ENCODE results near the gene ZNF69.
"Not testable (repeated sequence)": the region's sequence is repeated elsewhere in the genome, so short reads cannot be mapped to it uniquely, and the experiment has no call there.

ZNF69 gene

DNA sequence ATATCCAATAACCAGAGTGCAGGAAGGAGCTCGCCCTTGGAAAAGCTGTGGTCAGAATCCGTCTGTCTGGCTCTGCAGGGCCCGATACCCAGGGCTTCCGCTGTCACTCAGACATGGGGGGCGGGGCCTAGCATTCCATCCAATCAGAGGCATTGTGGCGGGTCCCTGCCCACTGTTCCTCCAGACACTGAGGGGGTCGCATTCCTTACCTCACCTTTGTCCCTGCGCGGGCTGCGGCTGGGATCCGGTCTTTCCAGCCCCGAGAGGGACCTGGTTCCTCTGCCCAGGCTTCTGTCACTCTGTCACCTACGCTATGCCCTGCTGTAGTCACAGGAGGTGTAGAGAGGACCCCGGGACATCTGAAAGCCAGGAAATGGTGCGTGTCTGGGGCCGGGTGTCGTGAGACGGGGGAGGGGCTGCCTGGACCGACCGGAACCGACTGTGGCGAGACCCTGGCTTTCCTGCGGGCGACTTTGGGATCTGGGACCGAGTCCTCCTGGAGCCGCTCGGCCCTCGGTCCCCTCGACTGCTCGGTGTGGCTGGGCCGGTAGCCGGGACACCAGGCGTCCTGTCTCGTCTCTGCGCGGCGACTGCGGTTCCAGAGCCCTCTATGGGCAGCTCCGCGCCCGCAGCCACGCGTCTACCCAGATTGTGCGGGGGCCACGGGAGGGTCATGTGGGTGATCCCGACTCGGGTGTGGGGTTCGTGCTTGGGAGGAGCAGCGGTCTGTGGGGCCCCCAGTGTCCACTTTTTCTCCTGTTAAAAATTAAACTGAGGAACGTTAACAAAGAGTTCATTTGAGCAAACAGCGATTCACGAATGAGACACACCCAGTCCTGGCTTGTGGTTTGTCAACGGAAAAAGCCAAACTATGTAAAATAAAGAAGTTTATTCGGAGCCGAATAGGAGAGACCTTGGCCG, at the start of gene ZNF69:
Gene ZNF69 (plus strand): TSS at position 172 of the 921 bp plus-strand sequence. CDS start 142 bp downstream, at position 314.
- peak; percentile 56 to 81 for DNase-seq

DNA sequence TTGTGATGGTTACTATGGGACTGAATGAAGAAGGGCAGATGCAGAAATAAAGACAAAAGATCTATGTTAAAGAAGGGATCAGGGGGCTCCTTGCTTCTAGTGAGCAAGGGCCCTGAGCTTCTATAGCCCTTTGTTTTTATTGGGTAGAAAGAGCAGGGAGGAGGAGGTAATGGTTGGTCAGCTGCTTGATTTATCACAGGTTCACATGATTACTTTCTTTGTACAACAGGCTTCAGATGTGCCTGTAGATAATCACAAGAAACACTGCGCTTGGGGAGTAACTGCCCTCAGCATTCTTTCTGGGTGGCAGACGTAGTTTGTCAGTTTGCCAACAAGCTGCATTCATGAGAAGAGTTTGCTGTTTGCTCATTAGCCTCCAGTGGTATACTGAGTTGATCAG, 43.9 kb upstream of the ZNF69 start:
- no peak for DNase-seq

DNA sequence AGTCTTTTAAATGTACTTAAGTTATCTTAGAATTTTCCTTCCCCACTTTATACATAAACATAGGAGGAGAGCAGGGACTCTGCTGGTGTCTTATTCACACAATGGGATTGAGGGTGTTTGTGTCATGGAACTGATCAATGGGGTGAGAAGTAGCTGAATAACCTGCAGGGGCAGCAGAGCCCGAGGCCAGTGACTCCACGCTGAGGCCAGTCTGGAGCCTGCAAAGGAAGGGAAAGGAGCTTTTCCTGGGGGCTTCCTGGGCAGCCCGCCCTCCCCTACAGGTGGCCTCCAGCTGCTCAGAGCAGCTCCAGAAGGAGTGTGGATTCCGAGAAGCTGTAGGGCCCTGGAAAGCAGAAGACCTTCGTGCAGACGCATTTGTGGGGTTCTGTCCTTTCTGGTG, 40.0 kb upstream of the ZNF69 start:
- DNase-seq = not testable (repeated sequence)

DNA sequence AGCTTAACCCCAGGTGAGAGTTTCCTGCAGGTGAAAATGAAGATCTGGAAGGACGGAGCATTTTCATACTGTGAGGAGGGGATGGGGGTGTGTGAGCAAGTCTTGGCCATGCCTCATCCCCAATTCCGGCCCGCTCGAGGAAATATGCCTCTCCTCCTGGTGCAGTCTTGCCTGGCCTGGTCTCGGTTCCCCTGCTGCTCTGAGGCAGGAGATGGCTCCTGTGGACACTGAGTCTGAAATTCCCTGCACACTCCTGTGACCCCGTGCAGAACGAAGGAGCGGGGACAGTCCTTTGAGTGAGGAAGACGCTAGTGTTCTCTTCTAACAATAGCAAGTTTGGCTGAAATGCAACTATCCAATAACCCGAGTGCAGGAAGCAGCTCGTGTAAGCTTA, 39.4 kb upstream of the ZNF69 start:
- DNase-seq = no peak

DNA sequence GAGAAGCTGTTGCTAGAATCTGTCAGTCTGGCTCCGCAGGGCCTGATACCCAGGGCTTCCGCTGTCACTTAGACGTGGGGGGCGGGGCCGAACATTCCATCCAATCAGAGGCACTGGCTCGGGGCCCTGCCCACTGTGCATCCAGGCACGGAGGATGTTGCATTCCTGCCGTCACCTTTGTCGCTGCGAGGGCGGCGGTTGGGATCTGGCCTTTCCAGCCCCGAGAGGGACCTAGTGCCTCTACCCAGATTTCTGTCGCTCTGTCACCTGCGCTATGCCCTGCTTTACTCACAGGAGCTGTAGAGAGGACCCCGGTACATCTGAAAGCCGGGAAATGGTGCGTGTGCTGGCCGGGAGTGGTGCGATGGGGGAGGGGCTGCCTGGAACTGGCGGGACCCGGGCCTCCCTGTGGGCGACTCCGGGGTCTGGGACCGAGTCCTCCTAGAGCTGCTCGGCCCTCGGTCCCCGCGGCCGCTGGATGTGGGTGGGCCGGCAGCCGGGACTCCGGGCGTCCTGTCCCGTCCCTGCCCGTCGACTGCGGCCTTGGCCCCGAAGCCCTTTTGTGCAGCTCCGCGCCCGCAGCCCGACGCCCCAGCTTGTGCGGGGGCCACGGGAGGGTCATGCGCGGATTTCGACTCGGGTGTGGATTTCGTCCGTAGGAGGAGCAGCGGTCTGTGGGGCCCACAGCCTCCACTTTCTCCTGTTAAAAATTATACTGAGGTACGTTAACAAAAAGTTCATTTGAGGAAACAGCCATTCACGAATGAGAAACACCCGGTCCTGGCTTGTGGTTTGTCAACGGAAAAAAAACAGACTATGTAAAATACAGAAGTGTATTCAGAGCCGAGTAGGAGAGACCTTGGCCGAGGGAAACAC, 38.8 kb upstream of the ZNF69 start, which contains the start of gene ZNF439:
Gene ZNF439 (plus strand): TSS at position 133 of the 876 bp plus-strand sequence. CDS start 142 bp downstream, at position 275.
- peak; percentile 79 to 88 for DNase-seq

DNA sequence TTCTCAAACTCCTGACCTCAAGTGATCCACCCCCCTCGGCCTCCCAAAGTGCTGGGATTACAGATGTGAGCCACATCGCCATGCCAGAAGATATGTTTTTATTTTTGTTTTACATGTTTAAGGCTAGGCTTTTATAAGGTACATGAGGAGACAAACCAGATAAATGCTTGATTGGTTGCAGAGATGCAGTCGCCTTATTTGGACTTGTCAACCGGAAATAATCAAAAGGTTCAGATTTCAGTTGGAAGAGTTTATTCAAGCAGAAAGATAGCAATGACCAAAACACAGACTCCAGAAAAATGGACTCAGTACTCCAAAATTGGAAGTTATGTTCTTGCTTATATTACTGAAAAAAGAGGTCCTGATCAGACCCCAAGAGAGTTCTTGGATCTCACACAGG, 37.3 kb upstream of the ZNF69 start:
- not testable (repeated sequence) for DNase-seq

DNA sequence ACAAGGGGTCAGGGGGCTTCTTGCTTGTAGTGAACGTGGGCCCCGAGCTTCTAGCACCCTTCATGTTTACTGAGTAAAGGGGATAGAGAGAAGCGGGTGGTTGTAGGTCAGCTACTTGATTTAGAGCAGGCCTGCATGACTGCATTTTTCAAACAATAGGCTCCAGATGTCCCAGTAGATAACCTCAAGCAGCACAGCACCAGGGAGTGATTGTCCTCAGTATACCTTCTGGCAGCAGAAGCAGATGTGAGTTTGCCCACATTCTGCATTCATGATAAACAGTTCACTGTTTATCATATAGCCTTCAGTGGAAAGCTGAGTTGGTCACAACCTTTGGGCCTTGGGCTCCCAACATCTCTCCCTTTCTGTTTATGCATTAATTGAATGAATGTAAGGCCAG, 34.2 kb upstream of the ZNF69 start:
- no peak for DNase-seq

DNA sequence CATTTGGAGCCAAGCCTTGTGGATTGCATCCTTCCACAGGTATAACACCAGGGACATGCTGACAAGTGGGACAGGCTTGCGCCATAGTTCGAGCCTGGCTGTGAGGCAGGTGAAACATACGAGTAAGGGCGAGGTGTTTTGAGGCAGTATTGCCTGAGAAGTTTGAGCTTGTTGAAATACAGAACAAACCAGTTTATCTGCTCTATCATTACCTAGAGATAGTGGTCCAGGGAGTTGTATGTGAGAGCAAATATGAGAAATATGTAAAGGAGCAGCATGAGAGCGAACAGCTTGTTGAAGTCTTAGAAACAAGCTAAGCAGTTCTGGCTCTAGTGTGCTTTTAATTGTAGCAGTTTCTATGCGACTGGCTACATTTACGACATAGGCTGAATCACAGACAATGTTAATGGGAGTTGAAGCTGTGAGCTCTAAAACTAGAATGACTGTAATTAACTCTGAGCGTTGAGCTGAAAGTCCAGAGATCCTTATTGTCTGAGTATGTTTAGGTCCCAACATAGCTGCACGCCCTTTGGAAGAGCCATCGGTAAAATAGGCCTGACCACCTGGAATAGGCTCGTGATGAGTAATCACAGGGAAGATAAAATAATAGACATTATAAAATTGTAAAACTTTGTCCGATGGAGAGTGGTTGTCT, 30.9 kb upstream of the ZNF69 start:
- DNase-seq = no peak

DNA sequence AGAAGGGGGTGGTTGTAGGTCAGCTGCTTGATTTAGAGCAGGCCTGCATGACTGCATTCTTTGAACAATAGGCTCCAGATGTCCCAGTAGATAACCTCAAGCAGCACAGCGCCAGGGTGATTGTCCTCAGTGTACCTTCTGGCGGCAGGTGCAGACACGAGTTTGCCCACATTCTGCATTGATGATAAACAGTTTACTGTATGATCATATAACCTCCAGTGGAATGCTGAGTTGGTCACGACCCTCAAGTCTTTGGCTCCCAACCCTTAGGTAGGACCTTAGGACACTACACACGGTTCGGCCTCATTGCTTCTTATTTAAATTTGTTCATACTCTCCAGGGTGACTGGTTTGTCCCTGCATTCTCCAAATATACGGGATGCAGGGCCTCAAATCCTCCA, 26.9 kb upstream of the ZNF69 start:
- no peak for DNase-seq

DNA sequence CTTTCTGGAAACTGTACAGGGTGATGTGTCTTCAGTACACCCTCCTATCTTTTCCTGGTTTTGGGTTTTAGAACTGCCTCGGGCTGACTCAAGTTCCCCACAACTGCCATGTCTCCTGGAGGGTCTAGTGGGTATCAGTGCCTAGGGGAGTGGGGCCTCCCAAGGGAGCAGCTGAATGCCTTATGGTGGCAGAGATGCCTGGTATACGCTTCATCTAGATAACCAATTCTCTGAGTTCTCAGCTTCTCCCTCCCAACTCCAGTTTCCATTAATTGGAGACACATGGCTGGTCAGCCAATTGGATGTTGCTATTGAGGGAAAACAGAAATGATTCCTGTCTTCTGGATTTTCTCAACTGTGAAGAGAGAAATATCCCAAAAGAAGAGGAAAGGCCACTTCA, 26.3 kb upstream of the ZNF69 start:
- no peak for DNase-seq

DNA sequence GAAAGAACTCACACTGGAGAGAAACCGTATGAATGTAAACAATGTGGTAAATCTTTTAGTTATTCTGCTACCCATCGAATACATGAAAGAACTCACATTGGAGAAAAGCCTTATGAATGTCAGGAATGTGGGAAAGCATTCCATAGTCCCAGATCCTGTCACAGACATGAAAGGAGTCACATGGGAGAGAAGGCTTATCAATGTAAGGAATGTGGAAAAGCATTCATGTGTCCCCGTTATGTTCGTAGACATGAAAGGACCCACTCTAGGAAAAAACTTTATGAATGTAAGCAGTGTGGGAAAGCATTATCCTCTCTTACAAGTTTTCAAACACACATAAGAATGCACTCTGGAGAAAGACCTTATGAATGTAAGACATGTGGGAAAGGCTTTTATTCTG, 19.8 kb upstream of the ZNF69 start:
- not testable (repeated sequence) for DNase-seq

DNA sequence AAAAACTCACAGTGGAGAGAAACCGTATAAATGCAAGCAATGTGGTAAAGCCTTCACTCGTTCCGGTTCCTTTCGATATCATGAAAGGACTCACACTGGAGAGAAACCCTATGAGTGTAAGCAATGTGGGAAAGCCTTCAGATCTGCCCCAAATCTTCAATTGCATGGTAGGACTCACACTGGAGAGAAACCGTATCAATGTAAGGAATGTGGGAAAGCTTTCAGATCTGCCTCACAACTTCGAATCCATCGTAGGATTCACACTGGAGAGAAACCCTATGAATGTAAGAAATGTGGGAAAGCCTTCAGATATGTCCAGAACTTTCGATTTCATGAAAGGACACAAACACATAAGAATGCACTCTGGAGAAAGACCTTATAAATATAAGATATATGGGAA, 19.4 kb upstream of the ZNF69 start:
- no peak for DNase-seq

DNA sequence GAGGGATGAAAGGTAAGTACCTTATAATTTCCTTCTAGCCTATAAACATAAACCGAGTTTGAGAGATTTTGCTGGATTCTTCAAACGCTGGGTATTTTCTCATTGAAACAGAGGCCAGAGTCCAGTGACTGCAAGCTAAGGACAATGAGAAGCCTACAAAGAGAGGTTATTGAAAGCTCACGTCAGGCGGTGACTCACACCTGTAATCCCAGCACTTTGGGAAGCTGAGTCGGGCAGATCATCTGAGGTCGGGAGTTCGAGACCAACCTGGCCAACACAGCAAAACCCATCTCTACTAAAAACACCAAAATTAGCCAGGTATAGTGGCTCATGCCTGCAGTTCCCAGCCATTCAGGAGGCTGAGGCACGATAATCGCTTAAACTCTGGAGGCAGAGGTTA, 15.0 kb upstream of the ZNF69 start:
- DNase-seq = no peak

DNA sequence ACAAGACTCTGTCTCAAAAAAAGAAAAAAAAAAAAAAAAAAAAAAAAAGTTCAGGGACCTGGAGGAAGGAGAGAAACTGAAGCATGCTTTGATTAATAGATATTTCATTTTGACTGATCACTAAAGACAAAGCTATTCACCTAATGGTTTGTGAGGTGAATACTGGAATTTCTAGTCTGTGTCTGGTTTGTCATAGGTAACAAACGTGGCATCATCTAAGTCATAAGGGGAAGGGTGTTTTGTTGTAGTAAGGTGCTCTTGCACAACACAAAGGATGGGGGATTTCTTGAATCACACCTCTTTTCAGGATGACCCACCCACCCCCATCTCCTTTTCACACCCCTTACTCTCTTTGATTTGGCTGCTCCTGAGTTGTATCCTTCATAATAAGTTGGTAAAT, 13.8 kb upstream of the ZNF69 start:
- DNase-seq = no peak

DNA sequence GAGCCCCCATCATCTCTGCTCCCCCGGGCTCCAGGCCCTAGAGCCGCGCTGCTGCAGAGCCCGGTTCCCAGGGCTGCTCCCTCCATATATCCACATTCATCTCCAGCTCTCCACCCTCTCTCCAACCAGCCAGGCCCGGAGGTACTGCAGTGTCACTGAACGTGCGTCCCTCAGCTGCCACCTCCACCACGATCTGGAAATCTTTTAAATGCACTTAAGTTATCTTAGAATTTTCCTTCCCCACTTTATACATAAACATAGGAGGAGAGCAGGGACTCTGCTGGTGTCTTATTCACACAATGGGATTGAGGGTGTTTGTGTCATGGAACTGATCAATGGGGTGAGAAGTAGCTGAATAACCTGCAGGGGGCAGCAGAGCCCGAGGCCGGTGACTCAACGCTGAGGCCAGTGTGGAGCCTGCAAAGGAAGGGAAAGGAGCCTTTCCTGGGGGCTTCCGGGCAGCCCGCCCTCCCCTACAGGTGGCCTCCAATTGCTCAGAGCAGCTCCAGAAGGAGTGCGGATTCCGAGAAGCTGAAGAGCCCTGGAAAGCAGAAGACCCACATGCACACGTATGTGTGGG, 7.8 kb upstream of the ZNF69 start:
- not testable (repeated sequence) for DNase-seq

DNA sequence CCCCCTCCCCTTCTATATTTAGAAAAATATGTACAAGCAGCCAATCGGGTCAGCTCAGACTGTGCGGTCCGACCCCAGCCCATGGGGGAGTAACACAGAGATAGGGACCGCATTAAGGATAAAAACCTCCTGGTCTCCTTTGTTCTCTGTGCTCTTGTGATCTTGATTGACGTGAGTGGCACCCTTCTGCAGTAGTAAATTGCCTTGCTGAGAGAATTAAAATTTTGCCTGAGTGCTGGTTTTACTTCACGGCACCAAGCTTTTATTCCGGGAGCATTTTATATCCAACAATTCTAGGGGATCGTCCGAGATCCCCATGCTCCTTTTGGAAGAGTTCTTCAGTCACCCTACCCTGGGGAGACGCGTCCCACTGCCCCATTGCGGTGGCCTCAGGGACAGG, 7.0 kb upstream of the ZNF69 start:
- DNase-seq = no peak

DNA sequence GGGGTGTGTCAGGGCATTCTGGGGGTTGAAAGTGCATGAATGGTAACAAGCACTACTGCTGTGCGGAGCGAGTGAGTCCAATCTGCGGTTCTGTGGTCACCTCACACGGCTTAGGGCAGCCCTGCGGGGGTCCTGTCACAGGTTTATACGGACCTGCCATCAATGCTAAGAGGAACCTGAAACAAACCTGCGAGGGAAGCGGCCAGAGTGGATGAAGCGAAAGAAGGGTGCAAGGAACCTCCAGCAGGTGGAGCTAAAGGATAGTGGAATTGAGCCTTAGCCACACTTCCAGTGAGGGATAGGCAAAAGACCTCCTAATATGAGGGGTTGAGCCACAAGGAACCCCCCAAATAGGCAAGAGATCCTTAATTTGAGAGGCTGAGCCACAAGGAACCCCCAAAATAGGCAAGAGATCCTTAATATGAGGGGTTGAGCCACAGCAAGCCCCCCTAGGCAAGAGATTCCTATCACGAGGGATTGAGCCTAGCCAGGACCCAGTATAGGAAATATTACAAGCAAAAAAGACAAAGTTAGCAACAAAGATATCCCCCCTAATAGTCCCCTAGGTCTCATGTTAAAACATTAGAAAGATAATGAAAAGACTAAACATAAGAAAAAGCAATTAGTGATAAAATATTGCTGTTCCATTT, 6.3 kb upstream of the ZNF69 start:
- DNase-seq = peak in 1 of 2 experiments; percentile 22

DNA sequence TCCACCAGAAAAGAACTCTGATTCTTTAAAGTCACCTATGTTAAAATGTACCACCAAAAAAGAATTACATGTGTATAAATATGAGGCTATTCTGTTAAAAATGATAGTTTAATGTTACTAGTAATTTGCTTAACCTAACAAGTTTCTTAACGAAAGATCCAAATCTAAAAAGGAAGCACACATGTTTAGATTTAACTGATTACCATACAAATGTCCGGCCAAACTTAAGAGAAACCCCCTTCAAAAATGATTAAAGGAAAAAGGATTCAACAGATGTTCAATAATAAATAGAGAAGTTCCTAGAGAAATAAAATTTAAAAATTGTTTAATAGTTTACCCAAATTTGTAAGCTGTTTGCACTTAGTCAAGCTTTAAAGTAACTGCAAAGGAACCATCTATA, 5.0 kb upstream of the ZNF69 start:
- DNase-seq = no peak

DNA sequence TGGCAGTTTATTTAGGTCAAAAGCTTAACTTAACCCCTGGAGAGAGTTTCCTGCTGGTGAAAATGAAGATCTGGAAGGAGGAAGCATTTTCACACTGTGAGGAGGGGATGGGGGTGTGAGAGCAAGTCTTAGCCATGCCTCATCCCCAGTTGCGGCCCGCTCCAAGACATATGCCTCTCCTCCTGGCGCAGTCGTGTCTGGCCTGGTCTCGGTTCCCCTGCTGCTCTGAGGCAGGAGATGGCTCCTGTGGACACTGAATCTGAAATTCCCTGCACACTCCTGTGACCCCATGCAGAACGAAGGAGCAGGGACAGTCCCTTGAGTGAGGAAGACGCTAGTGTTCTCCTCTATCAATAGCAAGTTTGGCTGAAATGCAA, 360 bp upstream of the ZNF69 start:
- no peak for DNase-seq

DNA sequence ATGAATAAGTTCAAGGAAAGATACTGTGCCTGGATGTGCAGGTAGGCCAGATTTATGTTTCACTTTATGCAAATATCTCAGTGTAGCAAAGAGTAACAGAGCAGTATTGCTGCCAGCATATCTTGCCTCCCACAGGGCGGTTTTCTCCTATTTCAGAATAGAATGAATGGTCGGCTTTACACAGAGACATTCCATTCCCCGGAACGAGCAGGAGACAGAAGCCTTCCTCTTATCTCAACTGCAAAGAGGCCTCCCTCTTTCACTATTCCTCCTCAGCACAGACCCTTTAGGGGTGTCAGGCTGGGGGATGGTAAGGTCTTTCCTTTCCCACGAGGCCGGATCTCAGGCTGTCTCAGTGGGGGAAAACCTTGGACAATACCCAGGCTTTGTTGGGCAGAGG, 2.3 kb downstream of the ZNF69 start:
- not testable (repeated sequence) for DNase-seq

DNA sequence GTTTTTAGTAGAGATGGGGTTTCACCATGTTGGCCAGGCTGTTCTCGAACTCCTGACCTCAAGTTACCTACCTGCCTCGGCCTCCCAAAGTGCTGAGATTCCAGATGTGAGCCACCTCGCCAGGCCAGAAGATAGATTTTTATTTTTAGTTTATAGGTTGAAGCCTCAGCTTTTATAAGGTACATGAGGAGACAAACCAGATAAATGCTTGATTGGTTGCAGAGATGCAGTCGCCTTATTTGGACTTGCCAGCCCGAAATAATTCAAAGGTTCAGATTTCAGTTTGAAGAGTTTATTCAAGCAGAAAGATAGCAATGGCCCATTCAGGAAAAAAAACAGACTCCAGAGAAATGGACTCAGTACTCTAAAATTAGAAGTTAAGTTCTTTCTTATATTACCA, 3.1 kb downstream of the ZNF69 start:
- no peak for DNase-seq

DNA sequence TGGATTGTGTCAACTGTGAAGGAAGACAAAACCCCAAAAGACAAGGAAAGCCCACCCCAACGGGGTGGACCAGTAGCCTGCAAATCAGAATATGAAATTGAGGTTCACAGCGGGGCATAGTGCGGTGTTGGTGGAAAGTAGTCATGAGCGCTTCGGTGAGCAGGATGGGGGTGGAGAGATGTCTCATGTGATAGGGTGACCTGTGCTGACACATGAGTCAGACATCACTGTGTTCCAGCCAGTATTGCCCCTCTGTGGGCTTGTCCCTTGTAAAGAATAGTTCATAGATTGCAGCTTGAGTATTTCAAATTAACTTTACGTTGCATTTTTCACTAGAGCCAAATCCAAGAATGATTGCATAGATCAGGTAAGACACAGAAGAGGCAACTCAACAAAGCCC, 7.3 kb downstream of the ZNF69 start:
- DNase-seq = no peak

Measured in SW 1271 (cell line).